Measurements from ENCODE around the gene DDRGK1.

DDRGK1 gene

GRCh38 chr20:3204124-3204794 lies at the start of gene DDRGK1:
DDRGK1 (minus strand) TSS chr20:3204682; CDS start chr20:3204627, 55 bp downstream.
- DNase-seq: peak; percentile 78

GRCh38 chr20:3251806-3252205 lies 47.3 kb upstream of the DDRGK1 start:
- no peak for DNase-seq

GRCh38 chr20:3250091-3250504 lies 45.6 kb upstream of the DDRGK1 start:
- DNase-seq: no peak

- DNase-seq: no peak
Observed at GRCh38 chr20:3248993-3249347, 44.5 kb upstream of the DDRGK1 start.

GRCh38 chr20:3248167-3248992 lies 43.9 kb upstream of the DDRGK1 start:
- DNase-seq: no peak

- no peak for DNase-seq
Observed at GRCh38 chr20:3247638-3248037, 43.2 kb upstream of the DDRGK1 start.

GRCh38 chr20:3246682-3247081 lies 42.2 kb upstream of the DDRGK1 start:
- no peak for DNase-seq

GRCh38 chr20:3245711-3246110 lies 41.2 kb upstream of the DDRGK1 start:
- DNase-seq: no peak

GRCh38 chr20:3245156-3245555 lies 40.7 kb upstream of the DDRGK1 start:
- DNase-seq: no peak

GRCh38 chr20:3244613-3245012 lies 40.1 kb upstream of the DDRGK1 start:
- DNase-seq: no peak

- no peak for DNase-seq
Observed at GRCh38 chr20:3243718-3244358, 39.4 kb upstream of the DDRGK1 start.

GRCh38 chr20:3242172-3242692 lies 37.8 kb upstream of the DDRGK1 start:
- DNase-seq: no peak

GRCh38 chr20:3240776-3241363 lies 36.4 kb upstream of the DDRGK1 start:
- DNase-seq: no peak

- DNase-seq: no peak
Observed at GRCh38 chr20:3239867-3240775, 35.6 kb upstream of the DDRGK1 start.

- peak; percentile 37 for DNase-seq
Observed at GRCh38 chr20:3239026-3239866, 34.8 kb upstream of the DDRGK1 start, which contains the start of gene SLC4A11. SLC4A11 (minus strand) TSS chr20:3239190; CDS start chr20:3239137, 53 bp downstream.

GRCh38 chr20:3238616-3239025 lies 34.1 kb upstream of the DDRGK1 start:
- no peak for DNase-seq

- no peak for DNase-seq
Observed at GRCh38 chr20:3237958-3238615, 33.6 kb upstream of the DDRGK1 start.

GRCh38 chr20:3237011-3237957 lies 32.8 kb upstream of the DDRGK1 start:
- no peak for DNase-seq

GRCh38 chr20:3235666-3236324 lies 31.3 kb upstream of the DDRGK1 start:
- no peak for DNase-seq

All from NCI-H1105 (cell line).